Type B pancreatic cell (in vitro differentiated cells): ENCODE measurements around the gene EMP2. TPM values are rescaled to one million over a fixed set of nuclear protein-coding genes. Genes with fewer than 3 reads are reported as not detected.

Experiments
- DNase-seq: peaks from one replicate; pipeline ENCODE4 v3.0.0; 2021; ENCODE audit warnings: mixed read lengths; ENCODE audit not compliant: unreplicated experiment; ENCODE audit errors: extremely low spot score
- H3K27ac Mint-ChIP-seq: 2 replicates; pipeline ENCODE4 v1.8.0; 2021; ENCODE audit warnings: mild to moderate bottlenecking, mixed read lengths
- H3K27me3 Mint-ChIP-seq: 2 replicates; pipeline ENCODE4 v1.8.0; 2021; ENCODE audit warnings: mixed read lengths
- H3K36me3 Mint-ChIP-seq: 2 replicates; pipeline ENCODE4 v1.8.0; 2021; ENCODE audit warnings: mixed read lengths
- H3K4me1 Mint-ChIP-seq: one replicate; pipeline ENCODE4 v1.8.0; 2021; ENCODE audit warnings: mixed read lengths; ENCODE audit not compliant: unreplicated experiment
- H3K4me3 Mint-ChIP-seq: 2 replicates; pipeline ENCODE4 v1.8.0; 2021; ENCODE audit warnings: mild to moderate bottlenecking, mixed read lengths
- H3K9me3 Mint-ChIP-seq: 2 replicates; pipeline ENCODE4 v1.8.0; 2021; ENCODE audit warnings: mixed read lengths
- CTCF ChIP-seq: fragments of 200-600 bp; sonication (generic); conservative IDR thresholded peaks from 2 replicates; pipeline ENCODE4 v1.5.0; 2021; ENCODE audit warnings: antibody characterized with exemption, mild to moderate bottlenecking
- total RNA-seq: library from RNA; stranded (reverse); gene quantifications from 2 replicates; pipeline ENCODE4 v1.2.1, GENCODE V29; 2021; ENCODE audit warnings: low replicate concordance

The EMP2 gene
- total RNA-seq, 1 donor from 2014 or later, result 36.3 TPM

GRCh38 chr16:10617662-10618420 is 37.4 kb upstream of the EMP2 start:
- Mint-ChIP-seq H3K9me3 (no peaks in the 10 kb centered on the region), H3K27ac (peak overlapping the region; percentile 43), H3K27me3 (peaks cover 11% of the 10 kb centered on the region), H3K4me3 (peak overlapping the region; percentile 7), H3K4me1 (peaks cover 15% of the 10 kb centered on the region), H3K36me3 (no peaks in the 10 kb centered on the region)
- DNase-seq, result no peak
- TF ChIP-seq CTCF, result no peak

- no peaks in the 10 kb centered on the region for H3K36me3 Mint-ChIP-seq
- H3K9me3 Mint-ChIP-seq, result no peaks in the 10 kb centered on the region
- H3K4me1 Mint-ChIP-seq, result peaks cover 17% of the 10 kb centered on the region
- peaks cover 11% of the 10 kb centered on the region for H3K27me3 Mint-ChIP-seq
- DNase-seq, result no peak
- peak overlapping the region; percentile 43 for H3K27ac Mint-ChIP-seq
- peak overlapping the region; percentile 7 for H3K4me3 Mint-ChIP-seq
- TF ChIP-seq CTCF, result no peak
These were observed 36.6 kb upstream of the EMP2 start for GRCh38 chr16:10616756-10617640.

GRCh38 chr16:10616419-10616755 is 36.0 kb upstream of the EMP2 start:
- Mint-ChIP-seq H3K36me3 (no peaks in the 10 kb centered on the region), H3K4me3 (peak overlapping the region; percentile 44), H3K4me1 (peaks cover 17% of the 10 kb centered on the region), H3K27ac (no peak overlapping the region), H3K9me3 (no peaks in the 10 kb centered on the region), H3K27me3 (peaks cover 11% of the 10 kb centered on the region)
- TF ChIP-seq CTCF, result no peak
- no peak for DNase-seq

- Mint-ChIP-seq H3K4me3 (no peak overlapping the region), H3K27me3 (peaks cover 10% of the 10 kb centered on the region), H3K9me3 (no peaks in the 10 kb centered on the region), H3K4me1 (peaks cover 22% of the 10 kb centered on the region), H3K27ac (no peak overlapping the region), H3K36me3 (no peaks in the 10 kb centered on the region)
- TF ChIP-seq CTCF, result no peak
- no peak for DNase-seq
These were observed 34.3 kb upstream of the EMP2 start for GRCh38 chr16:10614685-10615084.

GRCh38 chr16:10613785-10614485 is 33.5 kb upstream of the EMP2 start:
- H3K4me3 Mint-ChIP-seq, result no peak overlapping the region
- TF ChIP-seq CTCF, result no peak
- H3K9me3 Mint-ChIP-seq, result no peaks in the 10 kb centered on the region
- DNase-seq, result no peak
- H3K4me1 Mint-ChIP-seq, result peaks cover 22% of the 10 kb centered on the region
- H3K27ac Mint-ChIP-seq, result no peak overlapping the region
- no peaks in the 10 kb centered on the region for H3K36me3 Mint-ChIP-seq
- peaks cover 8% of the 10 kb centered on the region for H3K27me3 Mint-ChIP-seq
